ENCODE data around the gene MBIP. TPM values are rescaled to one million over a fixed set of nuclear protein-coding genes. Genes with fewer than 3 reads are reported as not detected.

The MBIP gene
- total and polyA plus RNA-seq, 2 donors (not counting 1 experiment from before 2014, with no cell fraction given), result 14.2 to 28.3 TPM

GRCh38 chr14:36271939-36272907 lies 48.2 kb downstream of the MBIP start:
- no peak overlapping the region for H3K27ac ChIP-seq (ENCODE audit: insufficient read depth, low read length)
- no peaks in the 10 kb centered on the region for H3K36me3 ChIP-seq (ENCODE audit: control insufficient read depth, insufficient read depth, low read length)
- peaks cover 24% of the 10 kb centered on the region for H3K27me3 ChIP-seq (ENCODE audit: control insufficient read depth, insufficient read depth, low read length)
- H3K4me3 ChIP-seq (replicated peaks in 1 of 4; ENCODE audit: control extremely low read depth in 1 of 4, insufficient read depth in 1 of 4, low read depth in 3 of 4, low read length in 4 of 4), result peak overlapping the region in 2 of 4 experiments; percentile 50 to 64
- TF ChIP-seq EZH2 (IDR thresholded peaks at IDR 0.05; ENCODE audit: low read length, missing control alignments), result peak; percentile 55
- TF ChIP-seq CTCF (conservative IDR thresholded peaks at IDR 0.05 in 1 of 2, IDR thresholded peaks at IDR 0.05 in 1 of 2; ENCODE audit: low read depth in 1 of 2, low read length in 2 of 2), result no peak
- H3K79me2 ChIP-seq (ENCODE audit: control insufficient read depth, insufficient read depth, low read length), result no peaks in the 10 kb centered on the region
- no peaks in the 10 kb centered on the region for H3K9me3 ChIP-seq (ENCODE audit: control insufficient read depth, insufficient read depth, low read depth, low read length)
- peak; percentile 20 to 32 for DNase-seq (ENCODE audit: low read depth in 2 of 2)
- H3K4me1 ChIP-seq (ENCODE audit: control insufficient read depth, extremely low read depth, insufficient read depth, low read length), result no peaks in the 10 kb centered on the region
- peak overlapping the region; percentile 67 for H2AFZ ChIP-seq (ENCODE audit: low read length)
- peak overlapping the region; percentile 83 for H3K4me2 ChIP-seq (ENCODE audit: extremely low read depth, insufficient read depth, low read length)
- H3K9ac ChIP-seq (ENCODE audit: insufficient read depth, low read length), result no peak overlapping the region
- no peaks in the 10 kb centered on the region for H4K20me1 ChIP-seq (ENCODE audit: control insufficient read depth, extremely low read depth, insufficient read depth, low read length)

- Histone ChIP-seq H3K4me2 (ENCODE audit: extremely low read depth, insufficient read depth, low read length) (no peak overlapping the region), H3K79me2 (ENCODE audit: control insufficient read depth, insufficient read depth, low read length) (no peaks in the 10 kb centered on the region), H3K27ac (ENCODE audit: insufficient read depth, low read length) (no peak overlapping the region), H3K4me1 (ENCODE audit: control insufficient read depth, extremely low read depth, insufficient read depth, low read length) (no peaks in the 10 kb centered on the region), H3K27me3 (ENCODE audit: control insufficient read depth, insufficient read depth, low read length) (peaks cover 24% of the 10 kb centered on the region), H4K20me1 (ENCODE audit: control insufficient read depth, extremely low read depth, insufficient read depth, low read length) (no peaks in the 10 kb centered on the region), H2AFZ (ENCODE audit: low read length) (no peak overlapping the region), H3K9me3 (ENCODE audit: control insufficient read depth, insufficient read depth, low read depth, low read length) (no peaks in the 10 kb centered on the region), H3K4me3 (replicated peaks in 1 of 4; ENCODE audit: control extremely low read depth in 1 of 4, insufficient read depth in 1 of 4, low read depth in 3 of 4, low read length in 4 of 4) (no peak overlapping the region), H3K36me3 (ENCODE audit: control insufficient read depth, insufficient read depth, low read length) (no peaks in the 10 kb centered on the region), H3K9ac (ENCODE audit: insufficient read depth, low read length) (no peak overlapping the region)
- DNase-seq (ENCODE audit: low read depth in 2 of 2), result no peak
- TF ChIP-seq CTCF (conservative IDR thresholded peaks at IDR 0.05 in 1 of 2, IDR thresholded peaks at IDR 0.05 in 1 of 2; ENCODE audit: low read depth in 1 of 2, low read length in 2 of 2), result no peak
- TF ChIP-seq EZH2 (IDR thresholded peaks at IDR 0.05; ENCODE audit: low read length, missing control alignments), result no peak
These were observed 49.2 kb downstream of the MBIP start for GRCh38 chr14:36271222-36271621.

- Histone ChIP-seq H3K4me1 (ENCODE audit: control insufficient read depth, extremely low read depth, insufficient read depth, low read length) (no peaks in the 10 kb centered on the region), H3K27ac (ENCODE audit: insufficient read depth, low read length) (no peak overlapping the region), H3K9ac (ENCODE audit: insufficient read depth, low read length) (no peak overlapping the region), H3K36me3 (ENCODE audit: control insufficient read depth, insufficient read depth, low read length) (no peaks in the 10 kb centered on the region), H3K4me3 (replicated peaks in 1 of 4; ENCODE audit: control extremely low read depth in 1 of 4, insufficient read depth in 1 of 4, low read depth in 3 of 4, low read length in 4 of 4) (no peak overlapping the region), H2AFZ (ENCODE audit: low read length) (no peak overlapping the region), H4K20me1 (ENCODE audit: control insufficient read depth, extremely low read depth, insufficient read depth, low read length) (no peaks in the 10 kb centered on the region), H3K4me2 (ENCODE audit: extremely low read depth, insufficient read depth, low read length) (no peak overlapping the region), H3K9me3 (ENCODE audit: control insufficient read depth, insufficient read depth, low read depth, low read length) (no peaks in the 10 kb centered on the region), H3K79me2 (ENCODE audit: control insufficient read depth, insufficient read depth, low read length) (no peaks in the 10 kb centered on the region), H3K27me3 (ENCODE audit: control insufficient read depth, insufficient read depth, low read length) (peaks cover 24% of the 10 kb centered on the region)
- DNase-seq (ENCODE audit: low read depth in 2 of 2), result no peak
- no peak for TF ChIP-seq EZH2 (IDR thresholded peaks at IDR 0.05; ENCODE audit: low read length, missing control alignments)
- no peak for TF ChIP-seq CTCF (conservative IDR thresholded peaks at IDR 0.05 in 1 of 2, IDR thresholded peaks at IDR 0.05 in 1 of 2; ENCODE audit: low read depth in 1 of 2, low read length in 2 of 2)
These were observed 50.2 kb downstream of the MBIP start for GRCh38 chr14:36270191-36270590.
